Endothelial cell of hepatic sinusoid (primary cell): ENCODE data around the gene TMEM255A.

Experiments
- in situ Hi-C: cut with HindIII; loops from 2 replicates; pipeline ENCODE4 v1.10.0; 2017; ENCODE audit warnings: low sequenced_read_pairs

TMEM255A gene

GRCh38 chrX:120308959-120309872, 2.0 kb downstream of the TMEM255A start:
- in situ Hi-C loops, result no loop called here

- in situ Hi-C loops, result no loop called here
Measured at GRCh38 chrX:120308558-120308957, 2.7 kb downstream of the TMEM255A start.

- in situ Hi-C loops, result no loop called here
Measured at GRCh38 chrX:120306630-120307029, 4.6 kb downstream of the TMEM255A start.

- in situ Hi-C loops, result no loop called here
Measured at GRCh38 chrX:120305531-120306141, 5.6 kb downstream of the TMEM255A start.

- in situ Hi-C loops, result no loop called here
Measured at GRCh38 chrX:120304256-120304655, 7.0 kb downstream of the TMEM255A start.

GRCh38 chrX:120302434-120302833, 8.8 kb downstream of the TMEM255A start:
- in situ Hi-C loops, result no loop called here

- in situ Hi-C loops, result no loop called here
Measured at GRCh38 chrX:120301960-120302359, 9.3 kb downstream of the TMEM255A start.

GRCh38 chrX:120301497-120301896, 9.8 kb downstream of the TMEM255A start:
- in situ Hi-C loops, result no loop called here

- in situ Hi-C loops, result no loop called here
Measured at GRCh38 chrX:120299928-120300327, 11.3 kb downstream of the TMEM255A start.

- in situ Hi-C loops, result no loop called here
Measured at GRCh38 chrX:120297923-120298322, 13.3 kb downstream of the TMEM255A start.

- in situ Hi-C loops, result no loop called here
Measured at GRCh38 chrX:120294651-120295050, 16.6 kb downstream of the TMEM255A start.

GRCh38 chrX:120293015-120293414, 18.2 kb downstream of the TMEM255A start:
- in situ Hi-C loops, result no loop called here

GRCh38 chrX:120291211-120291610, 20.1 kb downstream of the TMEM255A start:
- in situ Hi-C loops, result no loop called here

GRCh38 chrX:120290107-120290506, 21.2 kb downstream of the TMEM255A start:
- in situ Hi-C loops, result no loop called here

- in situ Hi-C loops, result no loop called here
Measured at GRCh38 chrX:120287513-120288112, 23.6 kb downstream of the TMEM255A start.

- in situ Hi-C loops, result no loop called here
Measured at GRCh38 chrX:120286733-120287512, 24.3 kb downstream of the TMEM255A start.

- in situ Hi-C loops, result no loop called here
Measured at GRCh38 chrX:120282697-120283096, 28.6 kb downstream of the TMEM255A start.

GRCh38 chrX:120281761-120282160, 29.5 kb downstream of the TMEM255A start:
- in situ Hi-C loops, result no loop called here

GRCh38 chrX:120281021-120281624, 30.1 kb downstream of the TMEM255A start:
- in situ Hi-C loops, result no loop called here

GRCh38 chrX:120274958-120275357, 36.3 kb downstream of the TMEM255A start:
- in situ Hi-C loops, result loop anchor here (25.0 kb wide), 1 partner anchor 288 kb away; no protein-coding TSS in a partner anchor
